Measurements from ENCODE around the gene PLRG1.
"Not testable (repeated sequence)": the region's sequence is repeated elsewhere in the genome, so short reads cannot be mapped to it uniquely, and the experiment has no call there.

Gene PLRG1

GRCh38 chr4:154549894-154550790 lies at the start of gene PLRG1:
PLRG1 (minus strand) TSS chr4:154550400; CDS start chr4:154550308, 92 bp downstream.
- in situ Hi-C loops (cut with MboI; ENCODE audit: low sequenced_read_pairs), result no loop called here

DNA sequence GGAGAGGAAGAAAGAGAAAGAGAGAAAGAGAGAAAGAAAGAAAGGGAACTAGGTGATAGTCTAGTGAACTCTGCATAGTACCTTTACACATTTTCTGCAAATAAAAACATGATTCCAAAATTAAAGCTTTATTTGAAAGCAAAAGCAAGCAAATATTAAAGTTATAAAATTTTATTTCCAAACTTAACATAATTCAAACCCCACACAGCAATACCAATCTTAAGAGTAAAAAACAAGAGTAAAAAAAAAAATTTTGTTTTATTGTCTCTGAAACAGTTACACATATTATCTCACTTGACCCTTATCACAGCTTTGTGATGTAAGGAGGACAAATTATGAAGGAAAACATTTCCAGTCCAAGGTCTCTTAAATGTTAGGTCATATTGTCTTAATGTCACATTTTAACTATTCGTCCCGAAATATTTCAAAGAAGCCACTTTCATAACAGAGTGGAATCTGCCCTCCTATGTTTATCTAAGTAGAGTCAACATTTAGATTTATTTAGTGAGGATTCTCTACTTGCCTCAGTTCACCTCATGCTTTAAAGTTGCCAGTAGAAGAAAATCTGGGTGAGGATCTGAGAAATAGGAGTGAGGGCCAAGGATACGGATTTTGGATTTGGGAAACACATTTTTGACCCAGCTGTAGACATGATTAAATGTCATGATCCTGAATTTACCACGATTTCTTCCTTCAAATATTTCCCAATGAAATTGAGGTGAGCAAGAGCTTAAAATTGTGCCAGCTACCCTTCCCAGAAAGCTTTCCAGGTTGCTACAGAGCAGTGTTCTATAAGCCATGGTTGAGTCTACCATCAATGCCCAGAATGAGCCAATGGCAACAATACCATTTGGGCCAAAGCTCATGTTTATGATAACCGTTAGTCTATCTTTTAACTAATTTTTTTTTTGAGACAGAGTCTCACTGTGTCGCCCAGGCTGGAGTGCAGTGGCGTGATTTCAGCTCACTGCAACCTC lies 47.9 kb upstream of the PLRG1 start:
- in situ Hi-C loops (cut with MboI; ENCODE audit: low sequenced_read_pairs), result no loop called here

GRCh38 chr4:154597281-154597680 lies 47.1 kb upstream of the PLRG1 start:
- in situ Hi-C loops (cut with MboI; ENCODE audit: low sequenced_read_pairs), result not testable (repeated sequence)

- in situ Hi-C loops (cut with MboI; ENCODE audit: low sequenced_read_pairs), result no loop called here
Observed at GRCh38 chr4:154595807-154596206, 45.6 kb upstream of the PLRG1 start.

DNA sequence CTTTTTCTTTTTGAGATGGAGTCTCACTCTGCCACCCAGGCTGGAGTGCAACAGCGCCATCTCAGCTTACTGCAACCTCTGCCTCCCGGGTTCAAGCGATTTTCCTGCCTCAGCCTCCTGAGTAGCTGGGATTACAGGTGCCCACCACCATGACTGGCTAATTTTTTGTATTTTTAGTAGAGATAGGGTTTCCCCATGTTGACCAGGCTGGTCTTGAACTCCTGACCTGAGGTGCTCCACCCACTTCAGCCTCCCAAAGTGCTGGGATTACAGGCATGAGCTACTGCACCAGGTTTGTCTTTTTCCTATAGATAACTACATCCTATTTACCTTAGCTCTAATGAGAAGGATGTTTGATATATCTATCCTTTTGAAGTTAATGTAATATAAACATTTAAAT lies 44.1 kb upstream of the PLRG1 start:
- in situ Hi-C loops (cut with MboI; ENCODE audit: low sequenced_read_pairs), result not testable (repeated sequence)

GRCh38 chr4:154593868-154594267 lies 43.7 kb upstream of the PLRG1 start:
- in situ Hi-C loops (cut with MboI; ENCODE audit: low sequenced_read_pairs), result no loop called here

DNA sequence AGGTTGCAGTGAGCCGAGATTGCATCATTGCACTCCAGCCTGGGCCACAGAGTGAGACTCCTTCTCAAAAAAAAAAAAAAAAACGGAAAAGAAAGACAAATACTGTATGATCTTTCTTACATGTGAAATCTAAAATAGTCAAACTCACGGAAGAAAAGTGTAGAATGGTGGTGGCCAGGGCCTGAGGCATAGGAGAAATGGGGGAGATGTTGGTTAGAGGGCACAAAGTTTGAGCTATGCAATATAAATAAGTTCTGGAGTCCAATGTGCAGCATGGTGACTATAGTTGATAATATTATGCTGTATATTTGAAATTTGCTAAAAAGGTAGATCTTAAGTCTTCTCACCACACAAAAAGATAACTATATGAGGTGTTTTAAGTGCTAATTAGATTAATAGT lies 41.7 kb upstream of the PLRG1 start:
- in situ Hi-C loops (cut with MboI; ENCODE audit: low sequenced_read_pairs), result no loop called here

- in situ Hi-C loops (cut with MboI; ENCODE audit: low sequenced_read_pairs), result no loop called here
Observed at GRCh38 chr4:154590329-154591006, 40.3 kb upstream of the PLRG1 start, which contains the start of gene FGA. FGA (minus strand) TSS chr4:154590742; CDS start chr4:154590687, 55 bp downstream.

- in situ Hi-C loops (cut with MboI; ENCODE audit: low sequenced_read_pairs), result no loop called here
Observed at GRCh38 chr4:154589296-154590197, 39.3 kb upstream of the PLRG1 start.

DNA sequence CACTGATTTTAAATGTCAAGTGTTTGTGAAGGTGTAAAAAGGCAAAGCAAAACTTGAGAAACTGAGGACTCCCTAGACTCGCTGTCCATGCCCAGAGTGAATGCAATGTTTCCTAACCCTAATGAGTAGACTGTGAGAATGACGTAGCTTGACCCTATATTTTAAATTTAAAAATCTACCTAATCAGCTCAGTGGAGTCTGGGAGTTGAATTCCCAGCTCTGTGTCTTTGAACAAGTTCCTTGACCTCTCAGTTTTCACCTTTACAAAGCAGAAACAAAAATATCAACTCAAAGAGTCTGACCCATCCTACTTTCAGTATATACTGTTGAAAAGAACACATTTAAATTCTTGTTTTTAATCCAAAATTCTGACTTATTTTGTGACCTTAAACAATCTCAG lies 38.0 kb upstream of the PLRG1 start:
- in situ Hi-C loops (cut with MboI; ENCODE audit: low sequenced_read_pairs), result no loop called here

GRCh38 chr4:154586296-154587033 lies 36.3 kb upstream of the PLRG1 start:
- in situ Hi-C loops (cut with MboI; ENCODE audit: low sequenced_read_pairs), result no loop called here

- in situ Hi-C loops (cut with MboI; ENCODE audit: low sequenced_read_pairs), result no loop called here
Observed at GRCh38 chr4:154585369-154586018, 35.3 kb upstream of the PLRG1 start.

DNA sequence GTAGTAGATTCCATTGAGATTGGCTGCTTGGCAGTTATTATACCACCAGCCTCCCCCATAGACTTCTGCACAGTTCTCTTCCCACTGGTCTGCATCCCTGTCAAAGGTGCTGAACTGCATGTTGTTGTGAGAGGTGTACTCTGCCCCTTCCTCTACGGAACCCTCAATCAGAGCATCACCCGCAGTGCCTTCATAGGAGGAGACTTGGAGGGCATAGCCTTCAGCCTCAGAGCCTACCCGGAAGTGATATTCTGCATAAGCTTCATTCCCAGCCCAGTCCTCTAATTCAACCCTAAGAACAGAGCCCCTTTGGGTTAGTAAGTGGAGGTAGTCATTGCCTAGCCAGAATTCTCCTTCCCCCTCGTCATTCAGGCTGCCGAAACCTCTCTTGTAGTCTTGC lies 34.1 kb upstream of the PLRG1 start:
- in situ Hi-C loops (cut with MboI; ENCODE audit: low sequenced_read_pairs), result no loop called here

DNA sequence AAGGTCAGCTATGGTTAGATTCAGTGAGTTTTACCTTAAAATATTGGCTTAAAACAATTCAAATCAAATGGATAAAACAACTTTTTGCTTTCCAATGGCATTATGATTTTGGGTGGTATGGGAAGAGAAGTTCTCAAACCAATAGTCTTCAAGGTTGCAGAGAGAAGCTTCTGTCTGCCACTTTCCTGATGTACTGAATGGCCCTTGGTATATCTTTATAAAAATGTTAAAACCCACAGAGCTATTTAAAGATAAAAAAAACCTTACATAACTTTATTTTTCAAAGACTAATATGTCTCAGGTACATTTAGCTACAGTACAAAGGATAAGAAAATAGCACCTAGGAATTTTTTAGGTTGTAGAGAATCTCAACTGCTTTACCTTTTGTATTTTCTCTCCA lies 33.5 kb upstream of the PLRG1 start:
- in situ Hi-C loops (cut with MboI; ENCODE audit: low sequenced_read_pairs), result no loop called here

- in situ Hi-C loops (cut with MboI; ENCODE audit: low sequenced_read_pairs), result no loop called here
Observed at GRCh38 chr4:154583230-154583629, 33.0 kb upstream of the PLRG1 start.

DNA sequence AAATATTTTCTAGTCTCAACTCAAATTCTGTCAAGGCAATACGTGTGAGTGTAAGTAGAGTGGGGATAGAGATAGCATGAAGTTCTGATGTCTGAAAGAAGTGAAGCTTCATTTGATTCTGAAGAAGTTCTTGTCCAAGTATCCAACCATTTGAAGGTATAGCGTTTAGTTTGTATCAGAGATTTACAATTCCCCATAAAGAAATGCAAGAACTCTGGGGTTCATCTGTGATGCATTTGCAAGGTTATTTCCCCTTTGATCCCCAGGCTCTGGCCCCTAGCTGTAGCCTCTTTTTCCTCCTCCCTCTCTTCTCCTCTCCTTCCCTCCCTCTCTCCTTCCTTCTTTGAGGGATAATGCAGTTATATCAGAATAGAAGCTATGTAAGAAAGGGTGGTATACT lies 32.5 kb upstream of the PLRG1 start:
- in situ Hi-C loops (cut with MboI; ENCODE audit: low sequenced_read_pairs), result no loop called here

DNA sequence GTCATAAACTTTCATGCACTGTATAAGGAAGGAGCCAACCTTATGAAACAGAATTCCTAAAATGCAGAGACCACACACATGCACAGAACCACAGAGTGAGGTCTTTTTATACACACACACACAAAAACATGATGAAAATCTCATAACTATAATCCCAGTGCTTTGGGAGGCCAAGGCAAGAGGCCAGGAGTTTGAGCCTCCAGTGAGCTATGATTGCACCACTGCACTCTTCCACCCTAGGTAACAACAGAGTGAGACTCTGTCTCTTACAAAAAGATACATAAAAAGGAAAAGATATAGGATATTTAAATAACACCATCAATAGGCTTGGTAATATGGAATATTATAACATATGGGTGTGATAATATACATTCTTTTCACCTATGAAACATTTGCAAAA lies 29.7 kb upstream of the PLRG1 start:
- in situ Hi-C loops (cut with MboI; ENCODE audit: low sequenced_read_pairs), result no loop called here

- in situ Hi-C loops (cut with MboI; ENCODE audit: low sequenced_read_pairs), result no loop called here
Observed at GRCh38 chr4:154578919-154579318, 28.7 kb upstream of the PLRG1 start.

GRCh38 chr4:154577324-154577723 lies 27.1 kb upstream of the PLRG1 start:
- in situ Hi-C loops (cut with MboI; ENCODE audit: low sequenced_read_pairs), result no loop called here

Data from HL-60/S4 (cell line).